GM18873 (cell line): ENCODE measurements around the gene VAMP7.
"Not testable (repeated sequence)": the region's sequence is repeated elsewhere in the genome, so short reads cannot be mapped to it uniquely, and the experiment has no call there.

Experiments
- ATAC-seq: cut with Tn5 transposase; IDR thresholded peaks from one replicate; pipeline ENCODE4 v1.9.1; 2021; ENCODE audit warnings: mild to moderate bottlenecking, moderate library complexity, moderate number of reproducible peaks; ENCODE audit not compliant: unreplicated experiment, low FRiP score

VAMP7 gene

DNA sequence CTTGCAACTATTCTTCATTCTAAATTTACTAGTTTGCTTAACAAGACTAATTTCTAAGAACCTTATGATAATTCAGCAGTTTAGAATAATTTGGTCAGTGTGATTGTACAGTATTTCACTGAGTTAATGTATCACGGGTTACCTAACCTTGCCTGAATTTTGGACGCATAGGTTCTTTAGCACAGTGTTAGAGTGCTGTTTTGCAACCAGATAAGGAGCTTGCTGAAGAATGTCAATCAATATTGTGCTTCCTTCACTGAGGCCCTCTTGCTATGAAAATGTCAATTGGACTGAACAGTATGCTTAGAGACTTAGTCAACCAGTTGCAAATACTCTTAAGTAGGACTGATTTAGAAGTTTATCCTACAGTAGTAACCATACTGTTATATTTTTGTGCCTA lies 19.6 kb downstream of the VAMP7 start:
- ATAC-seq = no peak

DNA sequence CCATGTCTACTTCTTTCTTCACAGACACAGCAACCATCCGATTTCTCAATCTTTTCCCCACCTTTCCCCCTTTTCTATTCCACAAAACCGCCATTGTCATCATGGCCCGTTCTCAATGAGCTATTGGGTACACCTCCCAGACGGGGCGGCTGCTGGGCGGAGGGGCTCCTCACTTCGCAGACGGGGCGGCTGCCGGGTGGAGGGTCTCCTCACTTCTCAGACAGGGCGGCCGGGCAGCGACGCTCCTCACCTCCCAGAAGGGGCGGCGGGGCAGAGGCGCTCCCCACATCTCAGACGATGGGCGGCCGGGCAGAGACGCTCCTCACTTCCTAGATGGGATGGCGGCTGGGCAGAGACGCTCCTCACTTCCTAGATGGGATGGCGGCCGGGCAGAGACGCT lies 26.5 kb downstream of the VAMP7 start:
- ATAC-seq = not testable (repeated sequence)

DNA sequence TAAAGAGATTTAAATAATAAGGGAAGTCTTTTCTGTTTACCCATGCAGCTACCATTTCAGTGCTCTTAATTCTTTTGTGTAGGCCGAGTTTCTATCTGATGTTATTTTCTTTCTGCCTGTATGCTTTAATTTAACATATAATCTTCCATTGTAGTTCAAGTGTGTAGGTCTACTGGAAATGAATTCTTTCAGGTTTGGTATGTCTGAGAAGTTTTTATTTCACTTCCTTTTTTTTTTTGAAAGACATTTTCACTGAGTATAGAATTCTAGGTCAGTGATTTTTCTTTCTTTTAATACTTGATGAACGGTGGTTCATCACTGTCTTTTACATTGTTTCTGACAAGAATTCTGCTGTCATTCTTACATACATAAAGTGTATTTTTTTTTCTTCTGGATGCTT lies 42.1 kb downstream of the VAMP7 start:
- no peak for ATAC-seq

DNA sequence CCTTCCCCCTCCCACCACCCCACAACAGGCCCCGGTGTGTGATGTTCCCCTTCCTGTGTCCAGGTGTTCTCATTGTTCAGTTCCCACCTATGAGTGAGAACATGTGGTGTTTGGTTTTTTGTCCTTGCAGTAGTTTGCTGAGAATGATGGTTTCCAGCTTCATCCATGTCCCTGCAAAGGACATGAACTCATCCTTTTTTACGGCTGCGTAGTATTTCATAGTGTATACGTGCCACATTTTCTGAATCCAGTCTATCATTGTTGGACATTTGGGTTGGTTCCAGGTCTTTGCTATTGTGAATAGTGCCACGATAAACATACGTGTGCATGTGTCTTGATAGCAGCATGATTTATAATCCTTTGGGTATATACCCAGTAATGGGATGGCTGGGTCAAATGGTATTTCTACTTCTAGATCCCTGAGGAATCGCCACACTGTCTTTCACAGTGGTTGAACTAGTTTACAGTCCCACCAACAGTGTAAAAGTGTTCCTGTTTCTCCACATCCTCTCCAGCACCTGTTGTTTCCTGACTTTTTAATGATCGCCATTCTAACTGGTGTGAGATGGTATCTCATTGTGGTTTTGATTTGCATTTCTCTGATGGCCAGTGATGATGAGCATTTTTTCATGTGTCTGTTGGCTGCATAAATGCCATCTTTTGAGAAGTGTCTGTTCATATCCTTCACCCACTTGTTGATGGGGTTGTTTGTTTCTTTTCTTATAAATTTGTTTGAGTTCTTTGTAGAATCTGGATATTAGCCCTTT lies 49.9 kb downstream of the VAMP7 start:
- not testable (repeated sequence) for ATAC-seq

DNA sequence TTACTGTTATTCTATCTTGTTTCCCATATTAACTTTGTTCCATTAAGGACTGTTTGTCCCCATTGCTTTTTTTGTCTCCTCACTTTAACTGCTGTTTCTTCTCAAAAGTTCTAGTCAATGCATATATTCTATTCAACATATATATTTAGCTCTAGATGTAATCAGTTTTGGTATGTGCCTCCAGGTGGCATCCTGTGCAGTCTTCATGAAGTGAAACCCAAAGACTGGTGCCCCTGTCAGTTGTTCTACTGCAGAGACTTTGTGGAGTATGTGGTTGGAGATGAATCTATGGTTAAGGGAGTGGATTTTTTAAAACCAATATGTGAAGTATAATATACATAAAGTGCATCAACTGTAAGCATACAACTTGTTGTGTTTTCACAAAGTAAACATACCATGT lies 57.0 kb downstream of the VAMP7 start:
- ATAC-seq = no peak

DNA sequence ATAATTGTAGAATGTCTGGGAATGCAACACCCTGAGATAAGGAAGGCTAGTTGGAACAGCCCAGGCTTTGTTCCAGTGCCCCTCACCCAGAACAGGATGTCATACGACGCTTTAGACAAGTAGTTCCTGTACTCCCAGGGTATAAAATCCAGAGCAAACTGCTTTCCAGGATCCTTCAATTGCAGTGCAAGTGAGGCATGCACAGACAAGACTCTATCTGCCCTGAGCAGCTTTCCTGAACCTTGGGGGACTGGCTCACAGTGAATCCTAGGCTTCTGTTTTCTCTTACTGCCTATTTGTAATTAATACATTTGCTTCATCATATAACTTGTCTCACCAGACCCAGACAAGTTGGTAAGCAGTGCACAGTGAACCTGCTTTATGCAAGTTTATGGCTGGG lies 68.0 kb downstream of the VAMP7 start:
- no peak for ATAC-seq

DNA sequence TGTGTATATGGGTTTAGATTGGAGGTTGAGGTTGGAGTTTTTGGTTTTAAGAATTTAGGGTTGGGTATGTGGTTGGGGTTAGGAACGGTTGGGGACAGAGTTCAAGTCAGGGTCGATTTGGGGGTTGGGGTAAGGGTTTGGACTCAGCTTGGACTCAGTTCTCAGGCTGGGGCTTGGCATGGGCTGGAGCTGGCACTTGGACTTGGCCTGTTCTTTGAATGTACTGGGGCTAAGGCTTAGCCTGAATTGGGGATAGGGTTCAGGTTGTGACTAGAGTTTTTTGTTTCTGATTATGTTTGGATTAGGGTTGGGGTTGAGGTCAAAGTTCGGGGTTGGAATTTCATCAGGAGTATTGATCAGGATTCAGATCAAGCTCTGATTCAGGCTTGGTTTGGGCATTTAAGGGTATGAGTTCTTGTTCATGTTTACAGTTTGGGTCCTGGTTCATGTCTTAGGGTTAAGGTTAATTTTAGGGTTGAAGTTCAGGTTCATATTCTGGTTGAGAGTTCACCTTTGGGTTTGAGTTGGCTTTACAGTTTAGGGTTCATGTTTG lies 70.2 kb downstream of the VAMP7 start:
- ATAC-seq = no peak

DNA sequence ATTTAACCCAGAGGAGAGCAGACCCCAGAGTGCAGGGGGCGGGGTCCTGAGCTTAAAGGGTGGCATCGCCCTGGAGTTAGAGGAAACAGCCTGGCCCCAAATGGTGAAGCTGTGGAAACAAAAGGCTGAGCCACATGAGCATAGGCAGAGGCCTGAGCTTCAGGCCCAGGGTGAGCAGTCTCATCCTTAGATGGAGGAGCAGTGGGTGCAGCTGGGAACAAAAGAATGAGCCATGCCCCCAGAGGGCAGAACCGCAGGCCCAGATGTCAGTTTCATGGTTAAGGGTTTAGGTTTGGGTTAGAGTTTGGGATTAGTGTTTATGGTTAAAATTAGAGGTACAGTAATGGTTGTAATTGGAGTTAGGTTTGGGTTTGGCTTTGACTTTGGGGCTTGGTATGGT lies 71.9 kb downstream of the VAMP7 start:
- no peak for ATAC-seq

DNA sequence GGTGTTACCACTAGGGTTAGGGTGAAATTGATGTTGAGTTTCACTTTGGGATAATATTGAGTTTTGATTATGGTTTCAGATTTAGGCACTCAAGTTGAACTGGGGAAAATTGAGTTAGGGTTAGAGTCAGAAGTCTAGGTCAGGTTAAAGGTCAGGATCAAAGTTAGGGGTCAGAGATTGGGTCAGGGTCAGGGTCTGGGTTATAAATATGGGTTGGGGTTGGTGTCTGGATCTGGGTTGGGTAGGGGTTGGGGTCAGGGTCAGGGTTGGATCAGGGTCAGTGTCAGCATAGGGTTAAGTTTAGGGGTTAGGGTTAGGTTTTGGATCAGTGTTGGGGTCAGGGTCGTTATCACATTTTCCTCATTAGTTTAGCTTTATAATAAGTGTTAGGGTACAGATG lies 73.6 kb downstream of the VAMP7 start:
- no peak for ATAC-seq

DNA sequence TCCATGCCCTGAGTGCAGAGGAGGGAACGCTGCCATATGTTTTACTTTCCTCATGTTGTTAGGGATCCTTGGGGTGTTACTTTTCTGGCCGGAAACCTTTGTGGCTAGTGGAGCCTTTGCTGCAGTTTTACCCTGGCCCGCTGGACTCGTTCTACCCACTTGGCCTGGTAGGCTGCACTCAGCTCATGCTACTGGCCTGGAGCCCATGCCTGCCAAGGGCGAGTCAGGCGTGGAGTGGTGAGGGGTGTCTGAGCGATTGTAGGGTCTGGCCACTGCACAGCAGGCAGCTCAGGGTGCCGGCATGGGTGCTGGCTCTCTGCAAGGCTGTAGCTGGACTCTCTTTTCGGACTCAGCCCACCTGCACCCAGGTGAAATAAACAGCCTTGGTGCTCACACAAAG lies 75.0 kb downstream of the VAMP7 start:
- ATAC-seq = no peak

DNA sequence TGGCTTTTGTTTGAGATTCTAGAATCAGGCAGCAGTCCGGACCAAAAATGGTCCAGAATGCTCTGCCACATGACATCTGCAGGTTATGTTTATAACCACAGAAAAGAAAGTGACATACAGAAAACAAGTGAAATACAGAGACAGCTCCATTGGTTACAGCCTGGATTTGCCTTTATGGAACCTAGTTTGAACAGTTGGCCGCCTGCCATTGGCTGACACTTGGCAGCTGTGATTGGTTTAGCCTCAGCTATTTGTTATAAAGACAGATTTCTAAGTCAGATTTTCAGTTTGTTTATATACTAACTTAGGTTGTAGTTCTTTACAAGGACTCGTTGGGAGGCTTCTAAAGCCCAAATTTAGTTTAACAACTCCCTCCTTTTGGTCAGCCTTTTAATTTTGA lies 75.5 kb downstream of the VAMP7 start:
- no peak for ATAC-seq

DNA sequence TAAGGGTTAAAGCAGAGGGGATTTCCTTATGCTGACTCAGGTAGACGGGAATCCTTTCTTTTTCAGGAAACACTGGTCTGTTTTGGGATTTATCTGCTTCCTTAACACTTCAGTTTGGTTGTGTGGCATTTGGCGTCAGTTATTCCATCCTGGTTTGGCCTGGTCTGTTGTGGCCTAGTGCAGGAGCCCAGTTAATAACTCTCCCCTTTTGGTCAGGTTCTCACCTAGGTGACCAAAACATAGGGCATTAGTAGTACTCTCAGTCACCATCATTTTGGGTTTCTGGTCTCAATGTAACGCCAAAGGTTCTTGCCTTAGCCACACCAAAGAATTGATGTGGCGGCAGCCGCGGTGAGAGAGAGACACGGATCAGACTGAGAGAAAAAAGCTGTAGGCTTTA lies 76.7 kb downstream of the VAMP7 start:
- no peak for ATAC-seq

DNA sequence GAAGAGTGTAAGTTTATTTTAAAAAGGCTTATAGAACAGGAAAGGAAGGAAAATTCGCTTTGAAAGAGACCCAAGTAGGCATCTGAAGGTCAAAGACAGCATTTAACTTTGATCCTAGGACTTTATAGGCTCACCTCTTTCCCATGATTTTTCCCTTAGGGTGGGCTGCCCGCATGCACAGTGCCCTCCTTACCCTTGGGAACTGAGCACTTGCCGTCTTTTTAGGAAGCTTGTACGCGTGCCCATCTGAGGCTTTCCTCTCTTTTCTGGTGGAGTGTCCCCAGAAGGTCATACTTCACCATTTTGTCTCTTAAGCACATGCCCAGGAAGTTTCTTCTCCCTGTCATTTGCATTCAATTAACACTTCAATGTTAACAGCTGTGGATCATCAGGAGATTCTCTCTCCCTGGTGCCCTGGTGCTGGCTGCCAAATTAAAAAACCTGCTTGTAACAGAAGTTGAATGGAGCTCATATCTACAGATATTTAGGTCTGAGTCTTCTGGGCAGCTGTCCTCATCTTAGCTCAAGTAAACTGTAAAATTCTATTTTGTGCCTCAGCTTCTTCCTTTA lies 78.0 kb downstream of the VAMP7 start:
- no peak for ATAC-seq

DNA sequence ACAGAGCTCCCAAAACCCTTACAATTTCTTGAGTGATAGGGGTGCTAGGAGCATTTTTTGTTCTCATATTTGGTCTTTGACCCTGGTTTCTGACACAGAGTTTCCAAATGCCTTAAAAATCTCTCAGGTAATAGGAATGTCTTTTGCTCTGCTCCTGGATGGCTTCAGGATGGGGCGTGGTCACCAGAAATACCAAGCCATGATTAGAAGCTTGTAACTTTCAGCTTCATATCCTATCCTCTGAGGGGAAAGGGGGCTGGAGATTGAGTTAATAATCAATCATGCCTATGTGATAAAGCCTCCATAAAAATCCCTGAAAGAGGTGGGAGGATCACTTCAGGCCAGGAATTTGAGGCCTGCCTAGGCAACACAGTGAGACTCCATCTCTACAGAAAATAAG lies 81.8 kb downstream of the VAMP7 start:
- no peak for ATAC-seq

DNA sequence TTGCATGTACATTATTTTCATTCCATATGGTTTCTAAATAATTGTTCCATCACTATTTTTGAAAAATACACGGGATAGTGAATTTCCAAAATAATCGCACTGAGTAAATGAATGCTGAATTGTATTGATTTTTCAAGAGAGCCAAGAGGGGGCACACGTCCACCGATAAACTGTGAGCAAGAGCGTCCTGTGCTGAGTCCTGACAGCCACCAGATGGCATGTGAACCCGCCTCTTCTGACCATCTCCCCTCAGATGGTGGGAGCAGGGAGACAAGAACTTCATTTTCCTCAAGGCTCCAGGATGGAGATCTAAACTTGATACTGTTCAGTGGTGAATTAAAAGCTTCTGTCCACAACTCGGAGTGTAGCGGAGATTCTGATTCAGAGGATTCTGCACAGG lies 85.7 kb downstream of the VAMP7 start:
- ATAC-seq = no peak

DNA sequence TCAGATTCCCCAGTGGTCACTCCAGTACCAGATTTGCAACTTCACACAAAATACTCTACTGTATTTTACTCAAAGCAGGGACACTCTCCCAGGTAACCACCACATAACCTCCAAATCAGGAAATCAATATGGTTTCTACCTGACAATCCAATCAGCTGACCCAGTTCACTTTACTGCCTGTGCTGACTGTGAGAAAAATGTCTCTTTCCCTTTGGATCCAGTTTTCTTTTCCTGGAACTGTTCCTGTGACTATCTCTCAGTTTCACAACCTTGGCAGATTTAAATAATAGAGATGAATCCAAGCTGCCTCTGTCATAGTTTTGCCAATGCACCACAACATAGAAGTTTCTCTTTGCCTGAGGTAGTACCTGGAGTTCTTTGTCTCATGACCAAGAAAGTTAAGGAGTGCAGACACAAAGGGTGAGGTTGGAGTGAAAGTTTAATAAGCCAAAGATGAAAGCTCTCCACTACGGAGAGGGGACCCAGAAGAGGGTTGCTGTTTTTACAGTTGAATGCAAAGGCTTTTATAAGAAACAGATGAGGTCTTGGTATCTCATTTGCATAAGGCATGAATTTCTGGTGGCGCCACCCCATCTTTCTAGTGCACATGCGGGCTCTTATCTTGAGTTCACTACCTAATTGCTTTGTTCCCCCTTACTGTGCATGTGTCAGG lies 86.6 kb downstream of the VAMP7 start:
- ATAC-seq = no peak

DNA sequence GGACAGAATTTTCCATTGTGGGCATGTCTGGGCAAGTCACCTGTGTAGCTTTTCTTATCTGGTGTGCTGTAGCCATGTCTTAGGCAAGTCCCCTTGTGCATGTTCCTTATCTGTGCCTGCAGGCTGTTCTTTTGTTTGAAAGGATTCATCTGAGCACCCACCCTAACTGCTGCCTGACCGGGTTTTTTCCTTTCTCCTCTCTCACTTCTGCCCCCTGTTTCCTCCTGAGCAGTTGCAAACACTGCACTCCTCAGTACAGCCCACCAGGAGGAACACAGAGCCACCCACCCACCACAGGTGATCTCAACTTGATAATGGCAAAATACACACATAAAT lies 87.1 kb downstream of the VAMP7 start:
- no peak for ATAC-seq

DNA sequence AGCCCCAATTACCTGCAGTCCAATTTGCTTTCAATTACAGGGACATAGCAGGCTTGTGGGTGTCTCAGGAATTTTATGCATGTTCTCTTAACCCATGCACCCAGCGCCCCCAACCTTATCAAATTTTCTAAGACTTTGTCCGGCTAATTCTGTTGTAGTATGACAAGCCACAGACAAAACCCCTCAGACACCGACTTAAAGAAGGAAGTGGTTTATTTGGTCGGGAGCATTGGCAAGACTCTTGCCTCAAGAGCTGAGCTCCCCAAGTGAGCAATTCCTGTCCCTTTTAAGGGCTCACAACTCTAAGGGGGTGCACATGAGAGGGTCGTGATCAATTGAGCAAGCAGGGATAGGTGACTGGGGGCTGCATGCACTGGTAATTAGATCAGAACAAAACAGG lies 87.6 kb downstream of the VAMP7 start:
- ATAC-seq = no peak

DNA sequence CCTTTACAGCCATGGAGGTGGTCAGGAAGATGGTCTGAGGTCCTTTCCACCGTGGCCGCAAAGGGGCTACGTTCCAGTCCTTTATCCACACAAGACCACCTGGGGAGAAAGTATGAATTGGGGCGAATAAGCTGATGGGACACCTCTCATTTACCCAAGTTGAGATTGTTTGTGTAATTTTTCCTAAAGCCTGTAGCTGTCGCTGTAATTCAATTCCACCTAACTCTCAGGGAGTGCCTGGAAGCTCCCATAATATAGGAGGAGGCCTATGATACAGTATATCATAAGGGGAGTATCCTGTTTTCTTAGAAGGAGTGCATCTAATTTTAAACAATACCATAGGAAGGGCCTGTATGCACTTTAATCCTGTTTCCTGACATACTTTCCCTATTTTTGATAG lies 90.5 kb downstream of the VAMP7 start:
- ATAC-seq = not testable (repeated sequence)

DNA sequence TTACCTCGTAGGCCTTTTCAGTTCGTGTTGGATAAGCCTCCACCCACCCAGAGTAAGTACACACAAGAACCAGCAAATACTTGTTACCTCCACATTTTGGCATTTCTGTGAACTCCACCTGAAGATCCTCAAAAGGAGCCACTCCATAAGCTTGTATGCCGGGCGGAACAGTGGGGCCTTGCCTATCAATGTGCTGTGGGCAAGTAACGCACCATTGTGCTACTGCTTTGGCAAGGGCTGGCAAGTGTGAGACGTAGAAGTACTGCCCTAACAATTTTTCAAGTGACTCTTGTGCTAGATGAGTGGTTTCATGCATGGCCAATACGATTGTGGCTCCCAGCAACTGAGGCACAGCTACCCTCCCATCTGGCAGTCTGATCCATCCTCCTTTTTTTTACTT lies 91.1 kb downstream of the VAMP7 start:
- not testable (repeated sequence) for ATAC-seq

DNA sequence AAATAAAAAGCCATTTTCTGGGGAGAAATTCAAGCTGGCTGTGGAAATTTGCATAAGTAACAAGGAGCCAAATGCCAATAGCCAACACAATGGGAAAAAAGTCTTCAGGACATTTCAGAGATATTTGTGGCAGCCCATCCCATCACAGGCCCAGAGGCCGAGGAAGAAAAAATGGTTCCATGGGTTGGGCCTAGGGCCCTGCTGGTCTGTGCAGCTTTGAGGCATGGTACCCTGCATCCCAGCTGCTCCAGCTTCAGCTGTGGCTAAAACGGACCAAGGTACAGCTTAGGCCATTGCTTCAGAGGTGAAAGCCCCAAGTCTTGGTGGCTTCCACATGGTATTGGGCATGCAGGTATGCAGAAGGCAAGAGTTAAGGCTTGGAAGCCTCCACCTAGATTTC lies 102.2 kb downstream of the VAMP7 start:
- ATAC-seq = no peak

DNA sequence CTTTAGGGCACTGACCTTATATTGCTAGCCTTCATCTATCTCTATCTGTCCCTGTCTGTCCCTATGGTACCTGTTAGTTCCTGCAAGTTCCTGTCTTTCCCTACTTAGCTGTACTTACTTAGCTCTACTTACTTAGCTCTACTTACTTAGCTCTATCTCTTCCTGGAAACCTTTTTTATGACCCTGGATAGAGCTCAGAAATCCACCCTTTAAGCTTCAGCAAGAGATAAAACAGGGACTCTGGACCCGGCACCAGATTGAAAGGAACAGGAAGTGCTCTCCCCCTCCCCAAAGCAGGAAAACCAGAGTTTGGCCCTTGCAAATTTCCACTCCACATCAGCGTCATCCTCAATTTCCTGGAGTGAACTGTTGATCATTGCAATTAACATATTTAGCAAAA lies 104.1 kb downstream of the VAMP7 start:
- ATAC-seq = no peak
